Ovary (tissue), 9 donors: Measurements from ENCODE around the gene CENPP. TPM values are rescaled to one million over a fixed set of nuclear protein-coding genes. Genes with fewer than 3 reads are reported as not detected.
"Not testable (repeated sequence)": the region's sequence is repeated elsewhere in the genome, so short reads cannot be mapped to it uniquely, and the experiment has no call there.

Experiments used
- DNase-seq, 5 donors: peaks; one replicate each; pipeline ENCODE4 v3.0.0-alpha.2; 2019 to 2020
- H3K27ac ChIP-seq, 2 donors: fragments of 200-600 bp; one replicate each; pipeline versions ENCODE4 v1.5.1 to v1.8.0; 2019 to 2022
- H3K27me3 ChIP-seq: fragments of 200-600 bp; one replicate; pipeline ENCODE4 v1.8.0; 2022
- H3K36me3 ChIP-seq: fragments of 200-600 bp; sonication (generic); one replicate; pipeline ENCODE4 v1.5.1; 2019
- H3K4me1 ChIP-seq: one replicate; pipeline ENCODE4 v1.8.1; 2013; ENCODE audit warnings: mild to moderate bottlenecking, moderate library complexity; ENCODE audit not compliant: insufficient read depth
- H3K4me3 ChIP-seq: fragments of 200-600 bp; sonication (generic); one replicate; pipeline ENCODE4 v1.5.1; 2017
- H3K9me3 ChIP-seq, 2 donors: fragments of 200-600 bp in 1 of 2; sonication (generic) in 1 of 2; one replicate each; pipeline versions ENCODE4 v1.5.1 to v1.8.1; 2013 to 2019; ENCODE audit warnings: mild to moderate bottlenecking in 1 of 2, moderate library complexity in 1 of 2
- CTCF ChIP-seq, 3 donors: fragments of 450-650 bp in 2 of 3; fragments of 200-600 bp in 1 of 3; IDR thresholded peaks; one replicate each; pipeline versions ENCODE4 v1.5.1 to v1.8.0; 2016 to 2022; ENCODE audit warnings: antibody characterized with exemption in 3 of 3, mild to moderate bottlenecking in 1 of 3
- EP300 ChIP-seq: sonication (generic); formaldehyde crosslinking; IDR thresholded peaks from one replicate; pipeline ENCODE4 v1.6.1; 2017; ENCODE audit warnings: antibody characterized with exemption
- POLR2A ChIP-seq: fragments of 450-650 bp; IDR thresholded peaks from one replicate; pipeline ENCODE4 v1.6.1; 2017; ENCODE audit warnings: antibody characterized with exemption, mild to moderate bottlenecking, moderate library complexity
- WGBS, 3 donors: extraction: QIAGEN DNeasy Blood & Tissue Kit in 1 of 3; methylation state at CpG; one replicate each; pipeline versions ENCODE4 v1.1.5 to v1.1.7; 2013 to 2017; 5-methylcytosine and 5-hydroxymethylcytosine counted together
- intact Hi-C, 4 donors: fragments of 100-400 bp; cut with DNase I; formaldehyde crosslinking; loops; one replicate each; pipeline versions ENCODE4 v1.11.0 to v1.15.1; 2022 to 2023
- polyA plus RNA-seq, 2 donors: library from polyadenylated mRNA; stranded (reverse); fragments of 200-250 nt in 1 of 2; fragments of 350-450 nt in 1 of 2; fragmentation: Illumina TruSeq in 1 of 2; extraction: RNeasy Lipid Tissue Mini Kit (QIAGEN cat#74804) in 1 of 2; gene quantifications; one replicate each; pipeline ENCODE4 v1.2.3, GENCODE V29; 2013 to 2014
- total RNA-seq, 7 donors: library from RNA; depleted of rRNA in 2 of 7; stranded (reverse); fragments of >200 nt in 2 of 7; fragmentation: NEBNext Ultra II Directional in 3 of 7; extraction: Animal tissue kit (Norgen Biotek cat#: 25700) in 3 of 7; gene quantifications; one replicate each; pipeline versions ENCODE4 v1.1.0 to v1.2.4, GENCODE V29; 2016 to 2023
- donor health status: DM: no; HTN: no; CAD: no; lungs with moderate emphysema.
- donor health status: DM: no; HTN: no; CAD: no.
- donor health status: Bipolar disorder and iron deficiency.
- donor health status: DM: yes; HTN: yes; CAD: no.
- donor health status: DM: no; HTN: no; CAD: no.
- donor health status: DM: yes; HTN: yes; CAD: no.

The CENPP gene
- total and polyA plus RNA-seq, 9 donors, result 1.4 to 9.5 (median 5.8) TPM

DNA sequence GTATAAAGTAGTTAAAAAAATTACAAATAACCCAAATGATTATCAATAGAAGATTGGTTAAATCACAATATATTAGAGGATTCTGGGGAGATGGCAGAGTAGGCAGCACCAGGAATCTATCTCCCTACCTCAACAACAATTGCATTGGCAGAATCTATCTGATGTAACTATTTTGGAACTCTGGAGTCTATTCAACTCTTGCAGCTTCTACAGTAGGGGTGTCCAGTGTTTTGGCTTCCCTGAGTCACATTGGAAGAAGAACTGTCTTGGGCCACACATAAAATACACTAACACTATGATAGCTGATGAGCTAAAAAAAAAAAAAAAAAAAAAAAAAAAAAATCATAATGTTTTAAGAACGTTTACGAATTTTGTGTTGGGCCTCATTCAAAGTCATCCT, 239.2 kb downstream of the CENPP start:
- Histone ChIP-seq H3K4me1 (peaks cover 5% of the 10 kb centered on the region), H3K27me3 (no peaks in the 10 kb centered on the region), H3K27ac (no peak overlapping the region), H3K9me3 (no peaks in the 10 kb centered on the region), H3K4me3 (no peak overlapping the region), H3K36me3 (no peaks in the 10 kb centered on the region)
- intact Hi-C loops, result no loop called here
- no peak for DNase-seq
- TF ChIP-seq CTCF (IDR thresholded peaks at IDR 0.05), result no peak
- TF ChIP-seq EP300, result no peak
- TF ChIP-seq POLR2A, result no peak
- 15 to 18% (median 15%) methylated on average over 2 of the region's 2 CpGs for WGBS, 3 donors

GRCh38 chr9:92571871-92572270, 246.1 kb downstream of the CENPP start:
- H3K4me1 ChIP-seq, H3K27me3 ChIP-seq, H3K36me3 ChIP-seq, H3K4me3 ChIP-seq, intact Hi-C loops, DNase-seq, H3K27ac ChIP-seq, H3K9me3 ChIP-seq: not testable (repeated sequence)
- 77 to 95% (median 92%) methylated on average over 2 of the region's 2 CpGs for WGBS, 3 donors

GRCh38 chr9:92573612-92574011, 247.9 kb downstream of the CENPP start:
- DNase-seq, H3K27me3 ChIP-seq, H3K9me3 ChIP-seq, H3K4me3 ChIP-seq, H3K36me3 ChIP-seq, intact Hi-C loops, H3K27ac ChIP-seq, H3K4me1 ChIP-seq: not testable (repeated sequence)
- 94 to 95% (median 95%) methylated on average over 12 to 14 of the region's 14 CpGs for WGBS, 3 donors

DNA sequence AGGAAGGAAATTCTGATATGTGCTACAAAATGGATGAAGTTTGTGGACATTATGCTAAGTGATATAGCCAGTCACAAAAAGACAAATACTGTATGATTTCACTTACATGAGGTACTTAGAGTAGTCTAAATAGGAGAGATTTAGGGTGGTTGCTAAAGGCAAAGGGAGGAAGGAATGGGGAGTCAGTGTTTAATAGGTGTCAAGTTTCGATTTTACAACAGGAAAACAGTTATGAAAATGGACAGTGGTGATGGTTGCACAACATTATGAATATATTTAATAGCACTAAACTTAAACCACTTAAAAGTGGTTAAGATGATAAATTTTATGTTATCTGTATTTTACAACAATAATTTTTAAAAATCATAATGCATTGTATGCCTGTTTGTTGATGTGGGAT, 250.4 kb downstream of the CENPP start:
- H3K4me3 ChIP-seq, result no peak overlapping the region
- H3K36me3 ChIP-seq, result no peaks in the 10 kb centered on the region
- 60 to 71% (median 67%) methylated on average over 1 of the region's 1 CpG for WGBS, 3 donors
- H3K27me3 ChIP-seq, result no peaks in the 10 kb centered on the region
- H3K4me1 ChIP-seq, result no peaks in the 10 kb centered on the region
- no peak for DNase-seq
- H3K9me3 ChIP-seq, result no peaks in the 10 kb centered on the region
- H3K27ac ChIP-seq, result no peak overlapping the region
- intact Hi-C loops, result no loop called here
- no peak for TF ChIP-seq POLR2A
- TF ChIP-seq CTCF (IDR thresholded peaks at IDR 0.05), result no peak
- no peak for TF ChIP-seq EP300

DNA sequence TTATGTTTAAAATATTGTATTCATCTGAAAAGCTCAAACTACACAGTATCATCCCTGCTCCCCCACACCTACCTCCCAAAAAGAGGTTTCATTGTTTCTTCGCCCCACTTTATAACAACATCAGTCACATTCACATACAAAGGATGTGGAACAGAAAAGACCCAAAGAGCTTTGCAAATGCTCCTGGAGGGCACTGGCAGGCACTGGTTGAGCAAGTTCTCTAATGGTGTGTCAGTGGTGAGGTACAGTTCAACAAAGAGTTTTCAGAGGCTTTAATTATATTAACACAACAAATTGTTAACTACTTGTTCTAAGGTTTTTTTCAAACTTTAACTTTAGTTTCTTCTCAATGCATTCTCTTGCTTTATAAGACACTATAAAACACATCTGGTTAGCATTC, 264.2 kb downstream of the CENPP start:
- Histone ChIP-seq H3K27me3 (no peaks in the 10 kb centered on the region), H3K36me3 (no peaks in the 10 kb centered on the region), H3K4me3 (no peak overlapping the region), H3K9me3 (no peaks in the 10 kb centered on the region), H3K4me1 (peaks cover 6% of the 10 kb centered on the region), H3K27ac (peak overlapping the region in 1 of 2 donors; percentile 26)
- DNase-seq, result no peak
- intact Hi-C loops, result loop anchor here in 1 of 4 donors (10.0 kb wide), 1 partner anchor 55 kb away; the partner anchor contains the start of gene ECM2
- 11 to 43% (median 39%) methylated on average over 1 of the region's 1 CpG for WGBS, 3 donors
- TF ChIP-seq POLR2A, result no peak
- TF ChIP-seq EP300, result no peak

DNA sequence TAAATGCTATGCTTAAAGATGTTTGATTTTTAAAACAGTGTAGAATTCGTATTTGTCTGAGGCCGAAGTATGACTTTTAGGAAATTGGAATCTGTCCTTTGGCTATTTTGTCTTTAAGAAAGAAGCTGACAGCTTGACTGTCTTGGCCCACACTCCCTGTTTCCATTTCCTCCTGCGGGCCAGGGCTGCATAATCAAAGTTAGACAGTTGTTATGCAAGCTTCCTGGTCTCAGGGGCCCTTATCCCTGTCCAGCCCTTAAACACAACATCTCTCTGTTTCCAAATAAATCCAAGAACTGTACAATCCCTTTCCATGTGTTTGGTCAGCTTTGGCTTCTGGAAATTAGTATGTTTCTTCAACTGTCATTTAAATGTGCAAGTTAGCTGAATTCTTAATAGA, 264.6 kb downstream of the CENPP start:
- DNase-seq, result peak; percentile 59 to 75 (median 67)
- TF ChIP-seq EP300 (no peak), CTCF (IDR thresholded peaks at IDR 0.05) (no peak), POLR2A (no peak)
- no peaks in the 10 kb centered on the region for H3K9me3 ChIP-seq
- H3K27ac ChIP-seq, result peak overlapping the region in 1 of 2 donors; percentile 26
- no peaks in the 10 kb centered on the region for H3K27me3 ChIP-seq
- intact Hi-C loops, result loop anchor here in 1 of 4 donors (10.0 kb wide), 1 partner anchor 56 kb away; the partner anchor contains the start of gene ECM2
- WGBS, 3 donors, result 0 to 2% (median 1%) methylated on average over 3 of the region's 3 CpGs
- H3K4me3 ChIP-seq, result no peak overlapping the region
- peaks cover 6% of the 10 kb centered on the region for H3K4me1 ChIP-seq
- no peaks in the 10 kb centered on the region for H3K36me3 ChIP-seq
